DOHH2 (cell line): ENCODE results near the gene CBL.

ENCODE experiments used
- CTCF ChIP-seq: fragments of 200-600 bp; sonication (generic); IDR thresholded peaks from one replicate; pipeline ENCODE4 v1.5.1; 2014; ENCODE audit warnings: antibody characterized with exemption, mild to moderate bottlenecking, low read depth, low read length; ENCODE audit not compliant: poor library complexity, severe bottlenecking
- EZH2phosphoT487 ChIP-seq: fragments of 200-600 bp; sonication (generic); IDR thresholded peaks from 2 replicates; pipeline ENCODE4 v1.6.1; 2017; ENCODE audit warnings: borderline replicate concordance, mild to moderate bottlenecking, antibody characterized with exemption, low read length, moderate library complexity, mixed read lengths

GRCh38 chr11:119173453-119173852 lies 32.7 kb upstream of the CBL start:
- TF ChIP-seq CTCF (no peak), EZH2phosphoT487 (no peak)
